Activated gamma-delta T cell treated with Interleukin-2 at 50 U/mL for 16 hours (primary cell): ENCODE results near the gene NIFK.
A peak's percentile ranks its signal among the peaks of the same experiment; 100 is the strongest.
"Not testable (repeated sequence)": the region's sequence is repeated elsewhere in the genome, so short reads cannot be mapped to it uniquely, and the experiment has no call there.

Experiments
- DNase-seq: peaks from one replicate; pipeline ENCODE4 v3.0.0-alpha.2; 2020

The NIFK gene

GRCh38 chr2:121731366-121731765 lies 5.3 kb downstream of the NIFK start:
- DNase-seq = no peak

GRCh38 chr2:121727950-121728349 lies 8.7 kb downstream of the NIFK start:
- DNase-seq = no peak

GRCh38 chr2:121727332-121727731 lies 9.3 kb downstream of the NIFK start:
- DNase-seq = no peak

GRCh38 chr2:121723316-121723715 lies 13.4 kb downstream of the NIFK start:
- no peak for DNase-seq

GRCh38 chr2:121722479-121722878 lies 14.2 kb downstream of the NIFK start:
- DNase-seq = no peak

- no peak for DNase-seq
These were observed 14.7 kb downstream of the NIFK start for GRCh38 chr2:121721926-121722325.

GRCh38 chr2:121717529-121717928 lies 19.1 kb downstream of the NIFK start:
- no peak for DNase-seq

GRCh38 chr2:121716126-121716525 lies 20.5 kb downstream of the NIFK start:
- DNase-seq = no peak

GRCh38 chr2:121711481-121711880 lies 25.2 kb downstream of the NIFK start:
- not testable (repeated sequence) for DNase-seq

GRCh38 chr2:121710470-121711170 lies 26.1 kb downstream of the NIFK start:
- no peak for DNase-seq

- no peak for DNase-seq
These were observed 26.8 kb downstream of the NIFK start for GRCh38 chr2:121709776-121710469.

- no peak for DNase-seq
These were observed 28.7 kb downstream of the NIFK start for GRCh38 chr2:121707920-121708361.

GRCh38 chr2:121707344-121707919 lies 29.2 kb downstream of the NIFK start:
- no peak for DNase-seq

GRCh38 chr2:121705958-121706357 lies 30.7 kb downstream of the NIFK start:
- DNase-seq = no peak

GRCh38 chr2:121705390-121705789 lies 31.3 kb downstream of the NIFK start:
- no peak for DNase-seq

GRCh38 chr2:121701761-121702160 lies 34.9 kb downstream of the NIFK start:
- DNase-seq = not testable (repeated sequence)

GRCh38 chr2:121699421-121700333 lies 37.0 kb downstream of the NIFK start:
- DNase-seq = peak; percentile 87

- DNase-seq = no peak
These were observed 38.3 kb downstream of the NIFK start for GRCh38 chr2:121698318-121698930.

- no peak for DNase-seq
These were observed 39.5 kb downstream of the NIFK start for GRCh38 chr2:121697108-121697631.

- DNase-seq = no peak
These were observed 40.2 kb downstream of the NIFK start for GRCh38 chr2:121696410-121696930.

GRCh38 chr2:121695171-121695451 lies 41.6 kb downstream of the NIFK start:
- DNase-seq = no peak
